ENCODE results near the gene INSM1. TPM values are rescaled to one million over a fixed set of nuclear protein-coding genes. Genes with fewer than 3 reads are reported as not detected.

The INSM1 gene
- total and polyA plus RNA-seq, 10 of the 15 experiments (the other 5 are each of a cell fraction or from before 2014, with no cell fraction given) = 0.03 to 0.11 (median 0.04) TPM; not detected in 7

DNA sequence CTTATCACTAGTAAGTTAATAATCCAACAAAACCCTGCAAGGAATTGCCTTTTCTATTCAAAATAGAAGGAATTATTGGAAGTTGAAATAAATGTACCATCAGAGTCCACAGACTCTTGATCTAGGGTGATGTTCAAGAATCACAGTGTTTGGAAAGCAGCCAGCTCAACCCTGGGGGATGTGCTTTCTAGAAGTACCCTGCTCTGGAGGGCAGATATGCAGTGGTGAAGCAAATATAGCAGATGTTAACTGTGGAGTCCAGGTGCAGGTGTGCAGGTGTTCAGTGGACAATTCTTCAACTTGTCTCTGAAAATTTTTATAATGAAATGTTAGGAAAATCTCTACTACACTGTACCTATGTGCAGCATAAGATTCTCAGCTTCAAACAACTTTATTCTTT is 9.1 kb upstream of the INSM1 start:
- H3K27me3 ChIP-seq (replicated peaks in 1 of 2; ENCODE audit: control insufficient read depth in 2 of 2, insufficient read depth in 2 of 2, low read length in 1 of 2) = peaks cover 6 to 17% of the 10 kb centered on the region in 2 experiments
- H4K20me1 ChIP-seq (ENCODE audit: control insufficient read depth, insufficient read depth) = no peaks in the 10 kb centered on the region
- RAD21 ChIA-PET (ENCODE audit: unreplicated experiment) = interaction anchor here (1.0 to 1.9 kb wide), 4 partner anchors 108 to 210 kb away, joined by 3 to 6 read pairs (median 5); no protein-coding TSS in a partner anchor
- ATAC-seq = no peak
- in situ Hi-C loops (cut with MboI) = no loop called here
- no peaks in the 10 kb centered on the region for H3K36me3 ChIP-seq (ENCODE audit: control insufficient read depth in 2 of 2, insufficient read depth in 2 of 2, low read length in 1 of 2)
- no peak for FAIRE-seq
- no peak overlapping the region for H3K4me2 ChIP-seq (ENCODE audit: control insufficient read depth, insufficient read depth)
- no TSS peak for BruUV-seq (replicated peaks)
- intact Hi-C loops (cut with micrococcal nuclease; ENCODE audit: unreplicated experiment) = no loop called here
- H3K9me3 ChIP-seq (replicated peaks; ENCODE audit: control insufficient read depth, insufficient read depth, low read length) = peaks cover 2% of the 10 kb centered on the region; the same call in 1 of the 3 replicates
- no peak overlapping the region for H3K27ac ChIP-seq (ENCODE audit: control insufficient read depth, insufficient read depth)
- SMC1A ChIA-PET (ENCODE audit: uncharacterized antibody, unreplicated experiment) = interaction anchor here (1.1 to 1.5 kb wide), 7 partner anchors 20 to 275 kb away, joined by 3 to 10 read pairs (median 3); no protein-coding TSS in a partner anchor
- no peak for DNase-seq (ENCODE audit: low read depth, low spot score)
- H3K4me3 ChIP-seq = no peak overlapping the region
- TF ChIP-seq RFX5 (IDR thresholded peaks at IDR 0.05; ENCODE audit: low read depth, low read length) (no peak), TCF7 (IDR thresholded peaks at IDR 0.05; ENCODE audit: borderline replicate concordance) (no peak), JUND (IDR thresholded peaks at IDR 0.05; ENCODE audit: low read depth, low read length) (no peak), TCF12 (IDR thresholded peaks at IDR 0.05; ENCODE audit: low read depth, low read length) (no peak), BCL11A (IDR thresholded peaks at IDR 0.05; ENCODE audit: low read depth, low read length) (no peak), CHD4 (IDR thresholded peaks at IDR 0.05) (no peak), TARDBP (IDR thresholded peaks at IDR 0.05; ENCODE audit: borderline replicate concordance) (no peak), SRF (IDR thresholded peaks at IDR 0.05; ENCODE audit: low read depth in 2 of 2, low read length in 2 of 2) (no peak)
- TF ChIP-seq, protein P1, sequence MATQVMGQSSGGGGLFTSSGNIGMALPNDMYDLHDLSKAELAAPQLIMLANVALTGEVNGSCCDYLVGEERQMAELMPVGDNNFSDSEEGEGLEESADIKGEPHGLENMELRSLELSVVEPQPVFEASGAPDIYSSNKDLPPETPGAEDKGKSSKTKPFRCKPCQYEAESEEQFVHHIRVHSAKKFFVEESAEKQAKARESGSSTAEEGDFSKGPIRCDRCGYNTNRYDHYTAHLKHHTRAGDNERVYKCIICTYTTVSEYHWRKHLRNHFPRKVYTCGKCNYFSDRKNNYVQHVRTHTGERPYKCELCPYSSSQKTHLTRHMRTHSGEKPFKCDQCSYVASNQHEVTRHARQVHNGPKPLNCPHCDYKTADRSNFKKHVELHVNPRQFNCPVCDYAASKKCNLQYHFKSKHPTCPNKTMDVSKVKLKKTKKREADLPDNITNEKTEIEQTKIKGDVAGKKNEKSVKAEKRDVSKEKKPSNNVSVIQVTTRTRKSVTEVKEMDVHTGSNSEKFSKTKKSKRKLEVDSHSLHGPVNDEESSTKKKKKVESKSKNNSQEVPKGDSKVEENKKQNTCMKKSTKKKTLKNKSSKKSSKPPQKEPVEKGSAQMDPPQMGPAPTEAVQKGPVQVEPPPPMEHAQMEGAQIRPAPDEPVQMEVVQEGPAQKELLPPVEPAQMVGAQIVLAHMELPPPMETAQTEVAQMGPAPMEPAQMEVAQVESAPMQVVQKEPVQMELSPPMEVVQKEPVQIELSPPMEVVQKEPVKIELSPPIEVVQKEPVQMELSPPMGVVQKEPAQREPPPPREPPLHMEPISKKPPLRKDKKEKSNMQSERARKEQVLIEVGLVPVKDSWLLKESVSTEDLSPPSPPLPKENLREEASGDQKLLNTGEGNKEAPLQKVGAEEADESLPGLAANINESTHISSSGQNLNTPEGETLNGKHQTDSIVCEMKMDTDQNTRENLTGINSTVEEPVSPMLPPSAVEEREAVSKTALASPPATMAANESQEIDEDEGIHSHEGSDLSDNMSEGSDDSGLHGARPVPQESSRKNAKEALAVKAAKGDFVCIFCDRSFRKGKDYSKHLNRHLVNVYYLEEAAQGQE (IDR thresholded peaks at IDR 0.05; ENCODE audit: low read depth, low read length) = no peak
- TF ChIP-seq, protein P2, sequence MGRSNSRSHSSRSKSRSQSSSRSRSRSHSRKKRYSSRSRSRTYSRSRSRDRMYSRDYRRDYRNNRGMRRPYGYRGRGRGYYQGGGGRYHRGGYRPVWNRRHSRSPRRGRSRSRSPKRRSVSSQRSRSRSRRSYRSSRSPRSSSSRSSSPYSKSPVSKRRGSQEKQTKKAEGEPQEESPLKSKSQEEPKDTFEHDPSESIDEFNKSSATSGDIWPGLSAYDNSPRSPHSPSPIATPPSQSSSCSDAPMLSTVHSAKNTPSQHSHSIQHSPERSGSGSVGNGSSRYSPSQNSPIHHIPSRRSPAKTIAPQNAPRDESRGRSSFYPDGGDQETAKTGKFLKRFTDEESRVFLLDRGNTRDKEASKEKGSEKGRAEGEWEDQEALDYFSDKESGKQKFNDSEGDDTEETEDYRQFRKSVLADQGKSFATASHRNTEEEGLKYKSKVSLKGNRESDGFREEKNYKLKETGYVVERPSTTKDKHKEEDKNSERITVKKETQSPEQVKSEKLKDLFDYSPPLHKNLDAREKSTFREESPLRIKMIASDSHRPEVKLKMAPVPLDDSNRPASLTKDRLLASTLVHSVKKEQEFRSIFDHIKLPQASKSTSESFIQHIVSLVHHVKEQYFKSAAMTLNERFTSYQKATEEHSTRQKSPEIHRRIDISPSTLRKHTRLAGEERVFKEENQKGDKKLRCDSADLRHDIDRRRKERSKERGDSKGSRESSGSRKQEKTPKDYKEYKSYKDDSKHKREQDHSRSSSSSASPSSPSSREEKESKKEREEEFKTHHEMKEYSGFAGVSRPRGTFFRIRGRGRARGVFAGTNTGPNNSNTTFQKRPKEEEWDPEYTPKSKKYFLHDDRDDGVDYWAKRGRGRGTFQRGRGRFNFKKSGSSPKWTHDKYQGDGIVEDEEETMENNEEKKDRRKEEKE (IDR thresholded peaks at IDR 0.05) = no peak
- CTCF ChIA-PET = interaction anchor here (1.0 to 3.6 kb wide), 7 partner anchors 16 to 274 kb away, joined by 3 to 18 read pairs (median 9); no protein-coding TSS in a partner anchor
- H3K9ac ChIP-seq (ENCODE audit: control insufficient read depth, insufficient read depth, low read length) = no peak overlapping the region
- no peak overlapping the region for H2AFZ ChIP-seq (ENCODE audit: control insufficient read depth, low read depth, low read length)
- POLR2A ChIA-PET = no interaction called here
- no peaks in the 10 kb centered on the region for H3K4me1 ChIP-seq (ENCODE audit: control insufficient read depth, insufficient read depth, low read length)
- no peaks in the 10 kb centered on the region for H3K79me2 ChIP-seq (ENCODE audit: control insufficient read depth, insufficient read depth, low read length)

Measured in GM12878 (cell line).